ENCODE results near the gene CRB1. TPM values are rescaled to one million over a fixed set of nuclear protein-coding genes. Genes with fewer than 3 reads are reported as not detected.
"Not testable (repeated sequence)": the region's sequence is repeated elsewhere in the genome, so short reads cannot be mapped to it uniquely, and the experiment has no call there.

The CRB1 gene
- total RNA-seq, 1 donor from 2014 or later: 0.24 TPM

- DNase-seq (ENCODE audit: low spot score): no peak
- intact Hi-C loops (cut with DNase I): no loop called here
These were observed 204.1 kb downstream of the CRB1 start for GRCh38 chr1:197472141-197472540.

DNA sequence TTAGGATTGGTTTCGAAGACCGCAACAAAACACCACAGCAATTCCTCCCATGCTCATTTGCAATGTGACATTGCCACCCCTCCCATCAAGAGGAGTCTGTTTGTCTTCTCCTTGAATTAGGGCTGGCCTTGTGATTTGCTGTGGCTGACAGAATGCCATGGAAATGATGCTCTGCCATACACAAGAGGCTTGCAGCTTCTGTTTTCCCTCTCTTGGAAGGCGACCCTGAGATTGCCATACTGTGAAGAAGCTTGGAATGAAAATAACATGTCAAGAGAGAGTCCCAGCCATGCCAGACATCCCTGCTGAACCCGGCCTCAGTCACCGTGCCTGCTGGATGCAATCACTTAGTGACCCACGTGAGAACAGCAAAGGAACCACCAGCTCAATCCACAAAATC, 212.4 kb downstream of the CRB1 start:
- DNase-seq (ENCODE audit: low spot score): no peak
- intact Hi-C loops (cut with DNase I): no loop called here

GRCh38 chr1:197481101-197481500, 213.0 kb downstream of the CRB1 start:
- intact Hi-C loops (cut with DNase I): no loop called here
- no peak for DNase-seq (ENCODE audit: low spot score)

DNA sequence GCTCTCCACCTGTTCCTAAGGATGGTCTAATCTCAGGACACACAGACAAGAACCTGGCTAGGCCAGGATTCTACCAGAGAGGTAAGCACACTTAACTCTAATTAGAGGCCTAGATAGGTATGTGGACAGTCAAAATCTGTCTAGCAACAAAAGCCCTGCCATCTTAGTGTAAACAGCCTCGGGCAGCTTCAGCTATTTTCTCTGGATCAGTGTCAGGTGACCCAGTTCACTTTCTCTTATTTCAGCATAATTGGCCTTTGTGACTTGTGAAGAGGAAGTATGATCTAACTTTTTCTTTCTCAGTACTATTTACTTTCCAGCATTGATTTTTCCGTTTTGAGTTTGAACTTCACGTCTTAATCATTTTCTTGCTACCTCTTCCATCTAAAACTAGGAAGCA, 217.7 kb downstream of the CRB1 start:
- intact Hi-C loops (cut with DNase I): no loop called here
- DNase-seq (ENCODE audit: low spot score): no peak

GRCh38 chr1:197486946-197487345, 218.9 kb downstream of the CRB1 start:
- intact Hi-C loops (cut with DNase I): no loop called here
- no peak for DNase-seq (ENCODE audit: low spot score)

- intact Hi-C loops (cut with DNase I); DNase-seq (ENCODE audit: low spot score): not testable (repeated sequence)
These were observed 223.5 kb downstream of the CRB1 start for GRCh38 chr1:197491505-197491904.

DNA sequence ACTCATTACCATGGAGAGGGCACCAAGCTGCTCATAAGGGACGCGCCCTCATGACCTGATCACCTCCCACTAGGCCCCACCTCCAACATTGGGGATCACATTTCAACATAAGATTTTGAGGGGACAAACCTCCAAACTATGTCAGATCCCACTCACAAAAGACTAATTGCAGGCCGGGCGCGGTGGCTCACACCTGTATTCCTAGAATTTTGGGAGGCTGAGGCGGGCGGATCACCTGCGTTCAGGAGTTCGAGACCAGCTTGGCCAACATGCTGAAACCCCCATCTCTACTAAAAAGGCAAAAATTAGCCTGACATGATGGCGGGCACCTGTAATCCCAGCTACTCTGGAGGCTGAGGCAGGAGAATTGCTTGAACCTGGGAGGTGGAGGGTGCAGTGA, 228.7 kb downstream of the CRB1 start:
- no peak for DNase-seq (ENCODE audit: low spot score)
- intact Hi-C loops (cut with DNase I): no loop called here

DNA sequence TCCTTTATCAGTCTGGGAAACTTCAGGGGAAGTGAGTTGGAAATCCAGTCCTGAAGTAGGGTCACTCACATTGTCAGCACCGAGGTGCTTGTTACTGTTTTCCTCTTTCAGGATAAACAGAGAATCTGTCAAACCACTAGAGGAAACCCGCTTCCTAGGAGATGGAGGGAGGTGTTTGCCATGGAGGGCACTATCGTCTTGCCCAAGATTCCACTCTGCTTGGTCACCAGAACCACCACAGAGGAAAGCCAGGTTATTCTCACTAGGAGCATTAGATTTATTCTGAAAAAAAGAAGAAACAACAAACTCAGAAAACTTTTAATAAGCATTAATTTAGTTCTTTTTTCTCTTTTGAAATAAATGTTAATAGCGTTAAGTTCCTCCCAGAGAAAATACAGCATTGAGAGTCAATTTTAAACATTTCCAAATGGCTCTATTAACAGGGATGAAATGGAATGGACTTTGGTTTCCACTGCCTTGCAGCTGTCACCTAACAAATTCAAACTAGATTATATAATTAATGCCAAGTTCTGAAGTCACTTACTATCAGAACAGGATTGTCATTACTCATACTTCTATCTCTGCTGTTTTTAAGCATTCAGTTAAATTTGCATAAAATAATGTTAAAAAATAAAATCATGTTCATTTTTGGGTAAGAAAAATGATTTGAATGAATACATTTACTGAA, 242.8 kb downstream of the CRB1 start:
- no peak for DNase-seq (ENCODE audit: low spot score)
- intact Hi-C loops (cut with DNase I): no loop called here

DNA sequence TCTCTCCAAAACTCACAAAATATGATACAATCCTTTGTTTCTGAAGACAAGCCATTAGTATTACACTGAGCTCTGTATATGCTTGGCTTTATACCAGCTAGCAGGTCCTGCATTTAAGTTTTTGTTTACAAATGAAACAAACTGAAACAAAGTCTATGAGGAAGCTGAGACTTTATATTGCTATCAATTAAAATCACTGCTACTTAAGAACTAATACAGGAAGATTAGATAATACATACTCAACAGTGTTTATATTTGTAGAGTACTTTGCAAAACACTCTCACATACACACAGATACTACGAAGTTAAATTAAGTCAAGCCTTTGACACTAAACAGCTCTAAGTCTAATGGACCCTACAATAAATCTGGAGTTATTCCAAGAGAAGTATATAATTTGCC, 247.4 kb downstream of the CRB1 start:
- intact Hi-C loops (cut with DNase I): no loop called here
- no peak for DNase-seq (ENCODE audit: low spot score)

GRCh38 chr1:197519741-197520334, 251.8 kb downstream of the CRB1 start:
- intact Hi-C loops (cut with DNase I): loop anchor here (5.0 kb wide), 1 partner anchor 402 kb away; no protein-coding TSS in a partner anchor
- no peak for DNase-seq (ENCODE audit: low spot score)

DNA sequence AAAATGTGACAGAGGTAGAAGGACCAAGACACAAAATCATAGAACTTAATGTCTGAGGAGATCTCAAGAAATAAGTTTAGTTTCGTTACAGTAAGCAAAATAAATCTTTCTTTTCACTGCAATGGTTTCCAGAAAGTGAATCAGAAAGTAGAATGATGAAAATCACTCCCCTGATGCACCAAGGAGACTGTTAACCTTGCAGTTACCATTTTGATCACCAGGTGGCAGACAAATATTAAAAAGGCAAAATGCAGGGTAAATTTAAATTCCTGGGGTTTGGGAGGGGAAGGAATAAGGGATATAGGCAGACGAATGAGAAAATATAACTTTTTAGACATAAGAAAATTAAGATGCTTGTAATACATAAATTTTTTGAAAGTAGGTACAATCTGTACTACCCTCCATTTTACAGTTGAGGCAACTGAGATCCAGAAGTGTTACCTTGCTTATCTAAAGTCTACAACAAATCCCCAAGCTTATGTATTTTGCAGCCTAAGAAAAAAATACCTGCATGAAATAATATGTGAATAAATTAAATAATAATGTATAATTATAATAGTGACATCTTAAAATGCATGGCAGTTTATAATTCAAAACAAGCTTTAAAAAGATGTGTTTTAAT, 253.2 kb downstream of the CRB1 start:
- intact Hi-C loops (cut with DNase I): loop anchor here (5.0 kb wide), 1 partner anchor 401 kb away; no protein-coding TSS in a partner anchor
- DNase-seq (ENCODE audit: low spot score): no peak

DNA sequence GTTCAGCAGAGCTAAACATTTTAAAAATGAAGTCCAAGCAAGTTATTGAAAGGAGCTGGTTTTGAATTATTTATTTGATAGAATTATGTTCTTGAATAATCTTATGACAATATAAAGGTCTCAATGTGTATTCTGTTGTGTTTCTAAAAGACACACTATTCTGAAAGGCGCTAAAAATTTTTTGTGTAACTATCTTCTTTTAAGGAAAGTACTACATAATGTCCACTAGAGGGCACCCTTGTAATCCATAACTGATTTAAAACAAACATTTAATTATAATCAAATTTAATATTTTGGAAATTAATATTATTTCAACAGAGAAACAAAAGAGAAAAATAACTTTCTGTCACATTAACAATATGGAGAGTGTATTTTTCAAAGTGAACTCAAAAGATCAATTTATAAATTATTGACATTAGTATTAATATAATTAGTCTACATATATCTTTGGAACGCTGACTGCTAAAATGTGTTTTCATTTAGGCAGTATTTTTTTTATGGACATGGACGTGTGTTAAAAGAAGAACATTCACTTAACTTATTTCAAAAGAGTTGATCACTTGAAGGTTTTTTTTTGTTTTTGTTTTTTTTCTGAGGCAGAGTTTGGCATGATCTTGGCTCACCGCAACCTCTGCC, 258.8 kb downstream of the CRB1 start:
- intact Hi-C loops (cut with DNase I): no loop called here
- no peak for DNase-seq (ENCODE audit: low spot score)

Other genes starting within 250 kb of the CRB1 start
- gene F13B, start 201.0 kb upstream of the CRB1 start, total RNA-seq: not detected
- gene ASPM, start 121.6 kb upstream of the CRB1 start, total RNA-seq: 0.57 TPM
- 10.3 TPM for gene ZBTB41, start 67.0 kb upstream of the CRB1 start, total RNA-seq

Measured in cardiac septum (tissue), 1 donor.